HEK293 (cell line): ENCODE data around the gene PDE4D.

Source experiments
- CTCF ChIP-seq: fragments of 450-650 bp; formaldehyde crosslinking; IDR thresholded peaks from 2 replicates; pipeline ENCODE4 v1.5.1; 2016; ENCODE audit warnings: missing biosample characterization, missing genetic modification characterization
- KLF7 ChIP-seq: fragments of 450-650 bp; formaldehyde crosslinking; IDR thresholded peaks from 2 replicates; pipeline ENCODE4 v1.5.1; 2016; ENCODE audit warnings: missing biosample characterization, missing genetic modification characterization, borderline replicate concordance
- TCF7L2 ChIP-seq: IDR thresholded peaks from 2 replicates; pipeline ENCODE4 v1.6.1; 2011; ENCODE audit warnings: low read depth, mild to moderate bottlenecking, inconsistent platforms, low read length, moderate library complexity, borderline replicate concordance
- ZFP37 ChIP-seq: fragments of 450-650 bp; formaldehyde crosslinking; IDR thresholded peaks from 2 replicates; pipeline ENCODE4 v1.5.1; 2016; ENCODE audit warnings: missing biosample characterization, missing genetic modification characterization
- ZNF785 ChIP-seq: fragments of 450-650 bp; formaldehyde crosslinking; IDR thresholded peaks from 2 replicates; pipeline ENCODE4 v1.5.1; 2016; ENCODE audit warnings: missing biosample characterization, missing genetic modification characterization

GRCh38 chr5:58969795-58970194 lies 923.7 kb downstream of the PDE4D start:
- TF ChIP-seq CTCF (tag by site-specific recombination) (no peak), KLF7 (tag by site-specific recombination) (no peak), TCF7L2 (no peak), ZFP37 (tag by site-specific recombination) (no peak), ZNF785 (tag by site-specific recombination) (no peak)
